GM21723 (cell line): ENCODE data around the gene GSE1.

Source experiments
- ATAC-seq: cut with Tn5 transposase; IDR thresholded peaks from one replicate; pipeline ENCODE4 v1.9.1; 2021; ENCODE audit warnings: mild to moderate bottlenecking, moderate library complexity; ENCODE audit not compliant: unreplicated experiment

The GSE1 gene

GRCh38 chr16:85717393-85718152 lies 104.5 kb downstream of the GSE1 start:
- no peak for ATAC-seq

GRCh38 chr16:85718153-85718477 lies 105.0 kb downstream of the GSE1 start:
- no peak for ATAC-seq

- ATAC-seq: no peak
Measured at GRCh38 chr16:85718682-85719081, 105.6 kb downstream of the GSE1 start.

GRCh38 chr16:85719605-85720301 lies 106.6 kb downstream of the GSE1 start:
- no peak for ATAC-seq

GRCh38 chr16:85720302-85720637 lies 107.1 kb downstream of the GSE1 start:
- no peak for ATAC-seq

GRCh38 chr16:85722128-85722893 lies 109.2 kb downstream of the GSE1 start:
- ATAC-seq: no peak

GRCh38 chr16:85724126-85724879 lies 111.2 kb downstream of the GSE1 start:
- ATAC-seq: no peak

- ATAC-seq: no peak
Measured at GRCh38 chr16:85724936-85725335, 111.8 kb downstream of the GSE1 start.
